Psoas muscle (tissue), 8 donors: ENCODE measurements around the gene GADD45GIP1. TPM values are rescaled to one million over a fixed set of nuclear protein-coding genes. Genes with fewer than 3 reads are reported as not detected.
A peak's percentile ranks its signal among the peaks of the same experiment; 100 is the strongest.

Experiments used
- ATAC-seq, 4 donors: fragments of 200-7000 bp; cut with Tn5 transposase; one replicate each; pipeline ENCODE4 v1.9.1; 2020; ENCODE audit warnings: moderate library complexity in 3 of 4, mild to moderate bottlenecking in 2 of 4
- DNase-seq, 2 donors: peaks; one replicate each; pipeline ENCODE4 v3.0.0-alpha.2; 2020
- H3K27ac ChIP-seq: fragments of 200-600 bp; one replicate; pipeline ENCODE4 v1.8.0; 2022
- H3K27me3 ChIP-seq, 3 donors: fragments of 200-600 bp in 1 of 3; one replicate each; pipeline versions ENCODE4 v1.6.1 to v1.8.0; 2013 to 2022; ENCODE audit warnings: low read length in 2 of 3, mild to moderate bottlenecking in 2 of 3, moderate library complexity in 1 of 3; ENCODE audit not compliant: insufficient read depth in 3 of 3
- H3K36me3 ChIP-seq, 2 donors: fragments of 200-600 bp in 1 of 2; one replicate each; pipeline versions ENCODE4 v1.6.1 to v1.8.0; 2013 to 2022; ENCODE audit warnings: low read depth in 1 of 2, mild to moderate bottlenecking in 1 of 2, moderate library complexity in 1 of 2; ENCODE audit not compliant: insufficient read depth in 1 of 2
- H3K4me1 ChIP-seq: fragments of 200-600 bp; one replicate; pipeline ENCODE4 v1.8.0; 2022
- H3K4me3 ChIP-seq: fragments of 200-600 bp; one replicate; pipeline ENCODE4 v1.8.0; 2022; ENCODE audit warnings: mild to moderate bottlenecking
- H3K9me3 ChIP-seq: fragments of 200-600 bp; one replicate; pipeline ENCODE4 v1.8.0; 2022
- WGBS, 3 donors: extraction: QIAGEN DNeasy Blood & Tissue Kit; methylation state at CpG; one replicate each; pipeline versions ENCODE4 v1.1.6 to v1.1.7; 2013; 5-methylcytosine and 5-hydroxymethylcytosine counted together
- intact Hi-C, 2 donors: fragments of 100-400 bp; cut with DNase I; formaldehyde crosslinking; loops; one replicate each; pipeline versions ENCODE4 v1.11.0 to v1.14.2; 2022
- polyA plus RNA-seq, 3 donors: library from polyadenylated mRNA; stranded (reverse); fragments of 200-250 nt; gene quantifications; one replicate each; pipeline ENCODE4 v1.2.3, GENCODE V29; 2013
- total RNA-seq, 4 donors: library from RNA; stranded (reverse); fragmentation: NEBNext Ultra II Directional in 2 of 4; extraction: Animal tissue kit (Norgen Biotek cat#: 25700) in 2 of 4; gene quantifications; one replicate each; pipeline versions ENCODE4 v1.2.1 to v1.2.4, GENCODE V29; 2021 to 2023
- TF ChIP-seq, protein P1 (sequence below): fragments of 200-600 bp; IDR thresholded peaks from one replicate; pipeline ENCODE4 v1.8.0; 2022; ENCODE audit warnings: antibody characterized with exemption
- donor health status: healthy with polysubstance abuse.
- donor health status: DM: no; HTN: no; CAD: no; lungs with moderate emphysema.
- donor health status: Bipolar disorder and iron deficiency.
- donor health status: healthy.
- donor health status: DM: yes; HTN: yes; CAD: no.
- donor health status: DM: no; HTN: no; CAD: no.
- donor health status: DM: no; HTN: no; CAD: no.
- donor health status: DM: yes; HTN: yes; CAD: no.

GADD45GIP1 gene
- total and polyA plus RNA-seq, 7 donors: 22.4 to 119 (median 35.6) TPM

DNA sequence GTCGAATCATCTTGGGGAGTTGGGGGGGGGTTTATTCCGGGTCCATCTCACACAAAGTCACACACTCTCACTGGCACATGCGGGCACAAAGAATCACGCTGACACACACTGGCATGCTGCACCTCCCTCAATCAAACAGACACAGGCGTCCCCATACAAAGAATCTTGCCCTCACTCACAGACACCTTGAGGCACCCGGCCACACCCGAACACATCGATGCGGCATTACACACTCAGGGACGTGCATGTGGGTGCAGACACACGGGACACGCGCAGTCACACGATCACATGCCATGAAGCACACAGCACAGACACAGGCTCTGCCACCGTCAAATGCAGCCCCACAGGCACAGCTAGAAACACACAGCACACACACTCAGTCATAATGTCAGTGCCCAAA is 46.1 kb upstream of the GADD45GIP1 start:
- Histone ChIP-seq H3K36me3 (peaks cover 0 to 5% of the 10 kb centered on the region in 2 donors), H3K9me3 (no peaks in the 10 kb centered on the region), H3K4me3 (peak overlapping the region; percentile 60), H3K4me1 (peaks cover 79% of the 10 kb centered on the region), H3K27ac (peak overlapping the region; percentile 99), H3K27me3 (no peaks in the 10 kb centered on the region)
- TF ChIP-seq, protein P1, sequence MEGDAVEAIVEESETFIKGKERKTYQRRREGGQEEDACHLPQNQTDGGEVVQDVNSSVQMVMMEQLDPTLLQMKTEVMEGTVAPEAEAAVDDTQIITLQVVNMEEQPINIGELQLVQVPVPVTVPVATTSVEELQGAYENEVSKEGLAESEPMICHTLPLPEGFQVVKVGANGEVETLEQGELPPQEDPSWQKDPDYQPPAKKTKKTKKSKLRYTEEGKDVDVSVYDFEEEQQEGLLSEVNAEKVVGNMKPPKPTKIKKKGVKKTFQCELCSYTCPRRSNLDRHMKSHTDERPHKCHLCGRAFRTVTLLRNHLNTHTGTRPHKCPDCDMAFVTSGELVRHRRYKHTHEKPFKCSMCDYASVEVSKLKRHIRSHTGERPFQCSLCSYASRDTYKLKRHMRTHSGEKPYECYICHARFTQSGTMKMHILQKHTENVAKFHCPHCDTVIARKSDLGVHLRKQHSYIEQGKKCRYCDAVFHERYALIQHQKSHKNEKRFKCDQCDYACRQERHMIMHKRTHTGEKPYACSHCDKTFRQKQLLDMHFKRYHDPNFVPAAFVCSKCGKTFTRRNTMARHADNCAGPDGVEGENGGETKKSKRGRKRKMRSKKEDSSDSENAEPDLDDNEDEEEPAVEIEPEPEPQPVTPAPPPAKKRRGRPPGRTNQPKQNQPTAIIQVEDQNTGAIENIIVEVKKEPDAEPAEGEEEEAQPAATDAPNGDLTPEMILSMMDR: no peak
- DNase-seq (no peak), ATAC-seq (no peak)
- 25 to 47% (median 27%) methylated on average over 15 of the region's 15 CpGs for WGBS, 3 donors
- intact Hi-C loops: loop anchor here in 1 of 2 donors (2.0 kb wide), 1 partner anchor 30 kb away; no protein-coding TSS in a partner anchor

DNA sequence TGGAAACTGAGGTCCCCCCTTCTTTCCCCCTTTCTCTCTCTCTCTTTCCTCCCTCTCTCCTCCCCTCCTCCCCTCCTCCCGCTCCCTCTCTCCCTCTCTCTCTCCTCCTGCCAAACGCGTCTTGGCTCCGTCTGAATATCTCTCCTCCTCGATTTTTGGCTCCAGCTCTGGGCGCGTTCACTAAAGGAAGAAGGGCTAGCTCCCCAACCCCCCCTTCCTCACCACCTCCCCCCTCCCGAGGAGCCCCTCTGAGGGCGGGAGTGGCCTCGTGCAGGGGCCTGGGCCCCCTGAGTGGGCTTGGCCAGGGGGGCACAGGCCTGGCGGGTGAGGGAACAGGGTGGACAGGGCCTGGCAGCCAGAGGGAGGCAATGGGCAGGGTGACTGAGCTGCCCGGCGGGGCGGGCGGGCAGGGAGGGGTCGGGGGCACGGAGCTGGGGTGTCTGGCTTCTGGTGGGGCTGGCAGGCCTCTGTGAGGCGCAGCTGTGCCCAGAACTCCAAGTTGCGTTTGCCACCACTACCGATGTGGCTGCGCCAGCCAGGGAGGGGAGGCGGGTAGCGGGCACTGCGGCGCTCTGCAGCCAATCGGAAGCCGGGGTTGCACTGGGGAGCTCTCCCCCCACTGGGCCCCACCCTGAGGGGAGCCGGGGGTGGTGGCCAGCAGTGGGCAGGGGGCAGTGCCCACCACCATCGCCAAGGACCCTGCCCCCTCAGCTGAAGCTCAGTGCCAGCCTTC is 45.3 kb upstream of the GADD45GIP1 start:
- peak; percentile 67 to 71 (median 69) for ATAC-seq
- H3K9me3 ChIP-seq: no peaks in the 10 kb centered on the region
- TF ChIP-seq, protein P1: no peak
- H3K36me3 ChIP-seq: peaks cover 0 to 5% of the 10 kb centered on the region in 2 donors
- intact Hi-C loops: loop anchor here in 1 of 2 donors (2.0 kb wide), 1 partner anchor 30 kb away; no protein-coding TSS in a partner anchor
- peak overlapping the region; percentile 99 for H3K27ac ChIP-seq
- WGBS, 3 donors: 15 to 27% (median 26%) methylated on average over 22 to 29 of the region's 29 CpGs
- H3K27me3 ChIP-seq: no peaks in the 10 kb centered on the region
- peak overlapping the region; percentile 60 for H3K4me3 ChIP-seq
- H3K4me1 ChIP-seq: peaks cover 75% of the 10 kb centered on the region
- DNase-seq: peak; percentile 82 to 92

DNA sequence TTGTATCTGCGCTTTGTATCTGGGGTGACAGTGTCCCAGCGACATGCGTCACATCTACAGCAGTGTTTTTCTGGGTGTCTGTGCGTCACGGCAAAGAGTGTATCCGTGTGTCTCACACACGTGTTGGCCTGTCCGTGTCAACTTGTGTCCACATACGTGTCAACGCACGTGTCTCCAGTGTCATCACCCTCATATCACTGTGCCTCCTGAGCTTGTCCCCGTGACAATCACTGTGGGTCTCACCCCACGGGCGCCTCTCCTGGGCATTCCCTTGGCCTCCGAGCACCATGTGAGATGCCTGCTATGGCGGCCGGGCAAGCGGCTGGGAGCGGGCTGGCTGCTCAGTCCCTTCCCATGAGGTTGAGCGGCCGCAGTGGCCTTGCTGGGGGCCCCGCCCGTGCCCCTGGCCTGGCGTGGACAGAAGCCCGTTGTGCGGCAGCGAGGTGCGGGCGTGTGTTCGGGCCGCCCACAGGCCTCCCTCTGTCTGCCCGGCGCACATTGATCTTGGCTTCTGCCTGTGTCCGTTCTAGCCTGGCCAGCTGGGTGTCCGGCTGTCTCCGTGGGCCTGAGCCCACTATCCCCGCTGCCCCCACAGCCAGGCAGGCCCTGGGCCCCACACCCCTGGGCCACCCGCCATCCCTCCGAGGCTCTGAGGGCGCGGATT is 44.6 kb upstream of the GADD45GIP1 start:
- peaks cover 80% of the 10 kb centered on the region for H3K4me1 ChIP-seq
- H3K36me3 ChIP-seq: peaks cover 0 to 5% of the 10 kb centered on the region in 2 donors
- TF ChIP-seq, protein P1: no peak
- intact Hi-C loops: loop anchor here in 1 of 2 donors (2.0 kb wide), 1 partner anchor 31 kb away; no protein-coding TSS in a partner anchor
- peak; percentile 14 to 44 (median 31) for ATAC-seq
- no peaks in the 10 kb centered on the region for H3K27me3 ChIP-seq
- DNase-seq: peak in 1 of 2 donors; percentile 82
- no peaks in the 10 kb centered on the region for H3K9me3 ChIP-seq
- peak overlapping the region; percentile 60 for H3K4me3 ChIP-seq
- WGBS, 3 donors: 20 to 30% (median 25%) methylated on average over 39 to 41 of the region's 41 CpGs
- peak overlapping the region; percentile 99 for H3K27ac ChIP-seq

DNA sequence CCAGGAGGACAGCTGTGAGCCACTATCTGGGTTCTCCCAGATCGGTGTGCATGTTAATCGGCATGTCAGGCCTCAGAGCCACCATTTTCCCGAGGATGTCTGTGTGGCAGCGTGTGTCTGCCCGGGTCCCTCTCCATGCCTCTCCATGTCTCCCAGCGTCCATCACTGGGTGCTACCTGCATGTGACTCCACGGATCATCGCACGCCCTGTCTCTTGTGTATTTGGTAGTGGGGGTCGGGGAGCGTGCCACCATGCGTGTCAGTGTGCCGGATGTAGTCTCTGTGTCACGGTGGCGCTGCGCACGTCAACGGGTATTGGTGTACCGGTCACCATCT is 44.1 kb upstream of the GADD45GIP1 start:
- WGBS, 3 donors: 14 to 48% (median 28%) methylated on average over 19 of the region's 19 CpGs
- H3K4me3 ChIP-seq: peak overlapping the region; percentile 60

More for the DNA sequence above, 44.1 kb upstream of the GADD45GIP1 start:
- H3K4me1 ChIP-seq: peaks cover 78% of the 10 kb centered on the region
- peak in 1 of 4 donors; percentile 7 for ATAC-seq
- no peaks in the 10 kb centered on the region for H3K9me3 ChIP-seq
- H3K27ac ChIP-seq: peak overlapping the region; percentile 99
- H3K36me3 ChIP-seq: peaks cover 0 to 5% of the 10 kb centered on the region in 2 donors
- H3K27me3 ChIP-seq: no peaks in the 10 kb centered on the region
- TF ChIP-seq, protein P1: no peak
- intact Hi-C loops: no loop called here
- peak in 1 of 2 donors; percentile 56 for DNase-seq
